Measurements from ENCODE around the gene TFR2. TPM values are rescaled to one million over a fixed set of nuclear protein-coding genes. Genes with fewer than 3 reads are reported as not detected.

The TFR2 gene
- total and polyA plus RNA-seq, 9 of the 15 experiments (the other 6 are each of a cell fraction or from before 2014, with no cell fraction given) = 3.8 to 123 (median 51.1) TPM

DNA sequence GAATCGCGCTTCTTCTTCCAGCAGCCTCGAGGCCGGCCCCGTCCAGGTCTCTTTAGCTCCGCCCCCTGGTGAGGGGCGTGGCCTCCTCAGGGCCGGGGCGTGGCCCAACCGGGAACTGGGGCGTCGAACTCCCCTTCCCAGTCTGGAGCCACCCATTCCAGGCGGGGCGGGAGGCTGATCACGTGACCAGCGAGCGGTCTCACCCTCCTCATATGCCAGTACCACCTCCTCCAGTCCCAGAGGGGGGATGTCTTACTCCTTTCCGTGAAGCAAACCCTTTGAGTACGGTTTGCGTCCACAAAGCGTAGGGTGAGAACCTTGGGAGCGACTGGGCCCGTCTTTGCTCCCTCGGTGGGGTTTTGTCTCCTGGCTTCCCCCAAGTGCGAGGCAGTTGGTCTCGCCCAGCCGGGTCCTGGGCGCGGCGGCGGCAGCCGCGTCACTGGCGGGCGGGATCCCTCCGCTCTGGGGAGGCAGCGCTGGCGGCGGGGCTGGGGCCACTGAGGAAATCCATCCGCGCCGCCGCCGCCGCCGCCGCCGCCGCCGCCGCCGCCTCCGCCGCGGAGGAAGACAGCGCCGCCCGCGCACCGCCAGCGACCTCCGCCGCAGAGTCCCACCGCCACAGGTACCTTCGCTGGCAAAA, 32.1 kb upstream of the TFR2 start, which contains the start of gene GNB2:
Gene GNB2, plus strand, starts transcription at position 439 of the 640 bp plus-strand sequence. CDS start 2,526 bp downstream, outside the sequence.
- Histone ChIP-seq H3K27ac (ENCODE audit: extremely low read depth, low read depth, low read length) (peak within 1 kb of the TSS; percentile 98), H3K9me1 (ENCODE audit: control insufficient read depth, insufficient read depth, low read length) (no peaks in the 10 kb centered on the region), H3K4me1 (replicated peaks in 1 of 2; ENCODE audit: control insufficient read depth in 2 of 2, insufficient read depth in 2 of 2, low read length in 2 of 2) (peaks cover 0 to 54% of the 10 kb centered on the region in 2 experiments; a peak in 4 of 5 replicates), H3K4me2 (ENCODE audit: insufficient read depth, low read length) (peak within 1 kb of the TSS; percentile 97), H3K27me3 (ENCODE audit: control insufficient read depth in 2 of 2, insufficient read depth in 2 of 2, low read length in 2 of 2) (no peaks in the 10 kb centered on the region), H3K4me3 (peak within 1 kb of the TSS; percentile 99), H3K36me3 (ENCODE audit: control insufficient read depth, insufficient read depth, low read length) (peaks cover 22% of the 10 kb centered on the region; the same call in 2 of the 3 replicates), H3K79me2 (ENCODE audit: control insufficient read depth, insufficient read depth, low read length) (peaks cover 44% of the 10 kb centered on the region), H2AFZ (ENCODE audit: low read depth, low read length) (peak within 1 kb of the TSS; percentile 100), H3K9me3 (replicated peaks; ENCODE audit: control insufficient read depth, insufficient read depth, low read depth, low read length) (no peaks in the 10 kb centered on the region), H4K20me1 (replicated peaks; ENCODE audit: control insufficient read depth, insufficient read depth, low read length) (peaks cover 10% of the 10 kb centered on the region; the same call in 1 of the 2 replicates), H3K9ac (ENCODE audit: insufficient read depth in 1 of 2, low read depth in 2 of 2, low read length in 2 of 2) (peak within 1 kb of the TSS; percentile 93 to 98)
- in situ Hi-C loops (cut with MboI) = no loop called here
- ChIA-PET CTCF (ENCODE audit: low intra/inter-chr PET ratio) (interaction anchor here (0.7 kb wide), 1 partner anchor 69 kb away, joined by 3 read pairs; no protein-coding TSS in a partner anchor), POLR2A (interaction anchor here (0.5 to 1.2 kb wide), 9 partner anchors 9 to 832 kb away, joined by 3 to 7 read pairs (median 3); partner anchors contain the start of genes FBXO24 and POP7)
- DNase-seq (ENCODE audit: extremely low read depth in 1 of 4, low spot score in 3 of 4) = peak; percentile 99 to 100 (median 99)
- peak; percentile 100 for FAIRE-seq
- intact Hi-C loops (cut with micrococcal nuclease) = loop anchor here (1.0 to 5.0 kb wide), 4 partner anchors 32 to 69 kb away; partner anchors contain the start of genes MOSPD3 and TFR2
- BruUV-seq (replicated peaks) = no TSS peak
- peak; percentile 81 for ATAC-seq
- 1% methylated on average over 36 of the region's 65 CpGs for WGBS (ENCODE audit: insufficient coverage, low coverage, missing lambda C conversion rate)
- TF ChIP-seq NR2C1 (IDR thresholded peaks at IDR 0.05) (peak; percentile 76; the same call in 1 of the 2 replicates), NR2C1 (tag; IDR thresholded peaks at IDR 0.05) (no peak), NFATC3 (IDR thresholded peaks at IDR 0.05) (no peak), SPI1 (IDR thresholded peaks at IDR 0.05; ENCODE audit: borderline replicate concordance, low read depth, low read length) (no peak), KDM2B (CRISPR knock-in tag; IDR thresholded peaks at IDR 0.05) (no peak; the same call in 1 of the 2 replicates), ZNF830 (CRISPR knock-in tag; IDR thresholded peaks at IDR 0.05) (0 out of 2 replicates have a peak, but pooled peaks have one; percentile 73), ETV1 (tag; conservative IDR thresholded peaks at IDR 0.05; ENCODE audit: low read depth) (no peak), RBM34 (IDR thresholded peaks at IDR 0.05; ENCODE audit: borderline replicate concordance, insufficient read depth, low read length) (no peak), HNRNPUL1 (IDR thresholded peaks at IDR 0.05; ENCODE audit: low read length) (no peak), ELF1 (tag; IDR thresholded peaks at IDR 0.05) (peak; percentile 83), SREBF1 (IDR thresholded peaks at IDR 0.05; ENCODE audit: borderline replicate concordance, low read depth, low read length) (peak; percentile 96), NFE2 (IDR thresholded peaks at IDR 0.05; ENCODE audit: low read depth) (peak; percentile 34; the same call in 1 of the 2 replicates)
- TF ChIP-seq, protein P1, sequence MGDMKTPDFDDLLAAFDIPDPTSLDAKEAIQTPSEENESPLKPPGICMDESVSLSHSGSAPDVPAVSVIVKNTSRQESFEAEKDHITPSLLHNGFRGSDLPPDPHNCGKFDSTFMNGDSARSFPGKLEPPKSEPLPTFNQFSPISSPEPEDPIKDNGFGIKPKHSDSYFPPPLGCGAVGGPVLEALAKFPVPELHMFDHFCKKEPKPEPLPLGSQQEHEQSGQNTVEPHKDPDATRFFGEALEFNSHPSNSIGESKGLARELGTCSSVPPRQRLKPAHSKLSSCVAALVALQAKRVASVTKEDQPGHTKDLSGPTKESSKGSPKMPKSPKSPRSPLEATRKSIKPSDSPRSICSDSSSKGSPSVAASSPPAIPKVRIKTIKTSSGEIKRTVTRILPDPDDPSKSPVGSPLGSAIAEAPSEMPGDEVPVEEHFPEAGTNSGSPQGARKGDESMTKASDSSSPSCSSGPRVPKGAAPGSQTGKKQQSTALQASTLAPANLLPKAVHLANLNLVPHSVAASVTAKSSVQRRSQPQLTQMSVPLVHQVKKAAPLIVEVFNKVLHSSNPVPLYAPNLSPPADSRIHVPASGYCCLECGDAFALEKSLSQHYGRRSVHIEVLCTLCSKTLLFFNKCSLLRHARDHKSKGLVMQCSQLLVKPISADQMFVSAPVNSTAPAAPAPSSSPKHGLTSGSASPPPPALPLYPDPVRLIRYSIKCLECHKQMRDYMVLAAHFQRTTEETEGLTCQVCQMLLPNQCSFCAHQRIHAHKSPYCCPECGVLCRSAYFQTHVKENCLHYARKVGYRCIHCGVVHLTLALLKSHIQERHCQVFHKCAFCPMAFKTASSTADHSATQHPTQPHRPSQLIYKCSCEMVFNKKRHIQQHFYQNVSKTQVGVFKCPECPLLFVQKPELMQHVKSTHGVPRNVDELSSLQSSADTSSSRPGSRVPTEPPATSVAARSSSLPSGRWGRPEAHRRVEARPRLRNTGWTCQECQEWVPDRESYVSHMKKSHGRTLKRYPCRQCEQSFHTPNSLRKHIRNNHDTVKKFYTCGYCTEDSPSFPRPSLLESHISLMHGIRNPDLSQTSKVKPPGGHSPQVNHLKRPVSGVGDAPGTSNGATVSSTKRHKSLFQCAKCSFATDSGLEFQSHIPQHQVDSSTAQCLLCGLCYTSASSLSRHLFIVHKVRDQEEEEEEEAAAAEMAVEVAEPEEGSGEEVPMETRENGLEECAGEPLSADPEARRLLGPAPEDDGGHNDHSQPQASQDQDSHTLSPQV (IDR thresholded peaks at IDR 0.05) = no peak
- TF ChIP-seq, protein P2, sequence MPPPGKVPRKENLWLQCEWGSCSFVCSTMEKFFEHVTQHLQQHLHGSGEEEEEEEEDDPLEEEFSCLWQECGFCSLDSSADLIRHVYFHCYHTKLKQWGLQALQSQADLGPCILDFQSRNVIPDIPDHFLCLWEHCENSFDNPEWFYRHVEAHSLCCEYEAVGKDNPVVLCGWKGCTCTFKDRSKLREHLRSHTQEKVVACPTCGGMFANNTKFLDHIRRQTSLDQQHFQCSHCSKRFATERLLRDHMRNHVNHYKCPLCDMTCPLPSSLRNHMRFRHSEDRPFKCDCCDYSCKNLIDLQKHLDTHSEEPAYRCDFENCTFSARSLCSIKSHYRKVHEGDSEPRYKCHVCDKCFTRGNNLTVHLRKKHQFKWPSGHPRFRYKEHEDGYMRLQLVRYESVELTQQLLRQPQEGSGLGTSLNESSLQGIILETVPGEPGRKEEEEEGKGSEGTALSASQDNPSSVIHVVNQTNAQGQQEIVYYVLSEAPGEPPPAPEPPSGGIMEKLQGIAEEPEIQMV (tag; conservative IDR thresholded peaks at IDR 0.05; ENCODE audit: low read depth) = no peak
- TF ChIP-seq, protein P3, sequence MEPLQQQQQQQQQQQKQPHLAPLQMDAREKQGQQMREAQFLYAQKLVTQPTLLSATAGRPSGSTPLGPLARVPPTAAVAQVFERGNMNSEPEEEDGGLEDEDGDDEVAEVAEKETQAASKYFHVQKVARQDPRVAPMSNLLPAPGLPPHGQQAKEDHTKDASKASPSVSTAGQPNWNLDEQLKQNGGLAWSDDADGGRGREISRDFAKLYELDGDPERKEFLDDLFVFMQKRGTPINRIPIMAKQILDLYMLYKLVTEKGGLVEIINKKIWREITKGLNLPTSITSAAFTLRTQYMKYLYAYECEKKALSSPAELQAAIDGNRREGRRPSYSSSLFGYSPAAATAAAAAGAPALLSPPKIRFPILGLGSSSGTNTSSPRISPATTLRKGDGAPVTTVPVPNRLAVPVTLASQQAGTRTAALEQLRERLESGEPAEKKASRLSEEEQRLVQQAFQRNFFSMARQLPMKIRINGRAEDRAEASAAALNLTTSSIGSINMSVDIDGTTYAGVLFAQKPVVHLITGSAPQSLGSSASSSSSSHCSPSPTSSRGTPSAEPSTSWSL (CRISPR knock-in tag; IDR thresholded peaks at IDR 0.05; ENCODE audit: borderline replicate concordance) = peak; percentile 34; the same call in 1 of the 2 replicates

Measured in K562 (cell line).